CD4-positive, alpha-beta T cell treated with Interferon gamma for 1 hour (primary cell): ENCODE measurements around the gene FLYWCH2.

ENCODE experiments used
- DNase-seq: peaks from one replicate; pipeline ENCODE4 v3.0.0-alpha.2; 2020

The FLYWCH2 gene

GRCh38 chr16:2946649-2947048 is 63.6 kb downstream of the FLYWCH2 start:
- DNase-seq = no peak
